Amygdala (tissue), 56 donors: Measurements from ENCODE around the gene MCCC2.
"Not testable (repeated sequence)": the region's sequence is repeated elsewhere in the genome, so short reads cannot be mapped to it uniquely, and the experiment has no call there.

Experiments used
- DNase-seq, 56 donors: peaks; one replicate each; lab custom pipeline; 2025; lab: John Stamatoyannopoulos, UW

MCCC2 gene

DNA sequence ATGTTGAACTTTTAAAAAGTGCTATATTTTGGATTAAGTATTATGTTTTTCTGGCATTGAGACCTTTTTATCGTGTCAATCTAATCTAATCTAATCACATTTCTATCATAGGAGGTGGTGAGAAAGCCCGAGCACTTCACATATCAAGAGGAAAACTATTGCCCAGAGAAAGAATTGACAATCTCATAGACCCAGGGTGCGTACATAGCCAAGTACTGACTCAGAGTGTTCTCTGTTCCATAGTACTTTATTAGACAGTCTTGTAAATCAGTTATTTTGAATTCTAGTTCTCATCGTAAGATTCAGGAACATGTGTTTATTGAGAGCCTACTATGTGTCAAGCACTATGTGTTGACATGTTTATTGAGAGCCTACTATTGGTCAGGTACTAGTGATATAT is 9.0 kb downstream of the MCCC2 start:
- DNase-seq: no peak

- DNase-seq: no peak
Measured at GRCh38 chr5:71597001-71597400, 9.9 kb downstream of the MCCC2 start.

- DNase-seq: no peak
Measured at GRCh38 chr5:71600783-71601182, 13.6 kb downstream of the MCCC2 start.

DNA sequence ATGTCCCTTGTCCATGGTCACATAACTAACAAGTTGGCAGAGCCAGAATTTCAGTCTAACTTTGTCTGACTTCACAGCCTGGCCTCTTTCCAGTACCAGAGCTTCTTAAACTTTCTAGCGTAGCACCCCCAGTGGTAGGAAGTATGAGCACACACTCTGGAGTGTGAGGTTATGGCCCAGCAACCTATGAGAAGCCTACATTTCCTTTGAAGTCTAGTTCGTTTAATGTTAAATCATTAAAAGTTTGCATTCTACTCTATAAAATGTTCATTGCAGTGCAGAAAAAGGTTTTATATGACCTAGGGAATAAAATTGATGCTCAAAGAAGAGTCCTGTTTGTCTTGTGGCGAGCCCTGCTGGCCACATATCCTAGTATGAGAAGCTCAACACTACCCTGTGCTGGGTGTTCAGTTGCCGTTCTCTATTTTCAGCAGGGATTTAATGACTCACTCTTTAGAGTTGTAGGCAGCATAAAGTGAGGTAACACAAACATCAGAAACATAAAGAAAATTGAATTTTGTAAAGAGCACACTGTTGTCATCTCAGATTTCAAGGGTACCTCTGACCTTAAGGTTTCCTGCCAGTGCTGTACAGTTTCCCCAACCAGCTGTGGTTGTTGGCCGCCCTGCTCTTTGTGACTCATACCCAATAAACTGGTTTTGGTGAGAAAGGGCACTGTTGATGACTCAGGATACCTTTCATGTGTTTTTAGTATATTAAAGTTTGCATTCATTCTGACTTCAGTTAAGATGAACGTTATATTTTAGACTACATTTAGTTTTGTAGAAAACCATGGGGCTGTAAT is 14.3 kb downstream of the MCCC2 start:
- peak in 11 of 56 donors; percentile 0 to 16 (median 10) for DNase-seq

- DNase-seq: not testable (repeated sequence)
Measured at GRCh38 chr5:71609916-71610315, 22.8 kb downstream of the MCCC2 start.

DNA sequence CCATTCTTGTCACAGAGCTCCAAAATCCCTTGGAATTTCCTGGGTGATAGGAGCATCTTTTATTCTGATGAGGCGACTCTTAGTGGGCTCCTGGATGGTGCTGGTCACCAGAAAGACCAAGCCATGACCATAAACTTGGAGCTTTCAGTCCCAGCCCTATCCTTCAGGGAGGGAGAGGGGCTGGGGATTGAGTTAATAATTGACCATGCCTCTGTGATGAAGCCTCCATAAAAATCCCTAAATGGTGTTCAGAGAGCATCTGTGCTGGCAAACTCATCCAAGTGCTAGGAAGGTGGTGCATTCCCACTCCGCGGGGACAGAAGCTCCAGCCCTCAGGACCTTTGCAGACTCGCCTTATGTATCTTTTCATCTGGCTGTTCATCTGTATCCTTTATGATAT is 28.7 kb downstream of the MCCC2 start:
- DNase-seq: no peak

GRCh38 chr5:71620630-71621029 is 33.5 kb downstream of the MCCC2 start:
- no peak for DNase-seq

DNA sequence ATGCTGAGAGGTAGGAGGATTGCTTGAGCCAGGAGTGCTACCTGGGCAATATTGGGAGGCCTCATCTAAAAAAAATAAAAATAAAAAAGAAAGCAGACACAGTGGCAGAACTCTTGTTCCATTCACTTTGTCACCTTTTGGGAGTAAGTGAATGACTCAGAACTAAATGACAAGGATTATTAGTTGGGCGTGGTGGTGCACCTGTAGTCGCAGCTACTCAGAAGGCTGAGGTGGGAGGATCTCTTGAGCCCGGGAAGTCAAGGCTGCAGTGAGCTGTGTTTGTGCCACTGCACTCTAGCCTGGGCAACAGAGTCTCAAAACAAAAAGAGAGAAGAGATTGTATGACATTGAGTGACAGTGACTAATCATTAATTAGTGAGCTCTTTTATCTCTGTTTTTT is 34.1 kb downstream of the MCCC2 start:
- no peak for DNase-seq

- no peak for DNase-seq
Measured at GRCh38 chr5:71621741-71622140, 34.6 kb downstream of the MCCC2 start.

GRCh38 chr5:71623221-71623794 is 36.2 kb downstream of the MCCC2 start:
- DNase-seq: peak in 27 of 56 donors; percentile 2 to 70 (median 12)

- peak in 1 of 56 donors; percentile 1 for DNase-seq
Measured at GRCh38 chr5:71629950-71630349, 42.8 kb downstream of the MCCC2 start.

DNA sequence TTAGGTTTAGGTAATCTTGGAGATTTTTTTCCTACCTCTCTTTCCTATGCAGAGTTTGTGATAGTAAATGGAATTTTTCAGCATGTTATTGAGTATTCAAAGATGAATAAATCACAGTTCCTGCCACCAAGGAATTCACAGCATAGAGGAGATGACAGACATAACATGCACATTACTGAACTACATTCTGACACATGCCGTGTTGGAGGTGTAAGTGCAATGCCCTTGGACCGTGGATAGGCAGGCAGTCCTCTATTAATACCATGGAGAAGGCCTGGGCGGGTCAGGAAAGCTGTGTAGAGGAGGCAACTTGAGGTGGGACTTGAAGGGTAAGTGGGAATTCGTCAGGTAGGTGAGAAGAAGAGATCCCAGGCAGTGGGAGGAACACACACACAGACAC is 43.9 kb downstream of the MCCC2 start:
- no peak for DNase-seq

DNA sequence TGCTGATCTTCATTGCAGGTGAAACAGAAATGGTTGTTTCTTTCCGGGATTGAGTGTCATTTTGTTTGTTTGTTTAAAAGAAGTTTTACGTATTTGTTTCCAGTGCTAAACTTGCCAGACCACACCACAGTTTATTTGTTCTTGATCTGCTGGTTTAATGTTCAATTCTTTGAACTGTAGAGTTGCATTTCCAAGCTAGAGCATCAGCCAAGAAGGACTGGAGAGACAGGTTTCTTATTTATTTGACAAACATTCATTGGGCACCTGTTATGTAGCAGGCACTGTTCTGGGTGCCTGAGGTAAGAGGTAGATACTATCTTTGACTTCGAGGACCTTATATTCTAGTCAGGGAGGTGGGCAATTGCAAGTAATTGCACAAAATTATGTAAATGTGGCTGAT is 45.0 kb downstream of the MCCC2 start:
- DNase-seq: no peak

GRCh38 chr5:71633255-71634155 is 46.4 kb downstream of the MCCC2 start:
- no peak for DNase-seq

- no peak for DNase-seq
Measured at GRCh38 chr5:71637133-71637532, 50.0 kb downstream of the MCCC2 start.

- no peak for DNase-seq
Measured at GRCh38 chr5:71640408-71640807, 53.3 kb downstream of the MCCC2 start.

GRCh38 chr5:71645030-71645429 is 57.9 kb downstream of the MCCC2 start:
- no peak for DNase-seq

GRCh38 chr5:71650940-71651339 is 63.8 kb downstream of the MCCC2 start:
- DNase-seq: not testable (repeated sequence)

DNA sequence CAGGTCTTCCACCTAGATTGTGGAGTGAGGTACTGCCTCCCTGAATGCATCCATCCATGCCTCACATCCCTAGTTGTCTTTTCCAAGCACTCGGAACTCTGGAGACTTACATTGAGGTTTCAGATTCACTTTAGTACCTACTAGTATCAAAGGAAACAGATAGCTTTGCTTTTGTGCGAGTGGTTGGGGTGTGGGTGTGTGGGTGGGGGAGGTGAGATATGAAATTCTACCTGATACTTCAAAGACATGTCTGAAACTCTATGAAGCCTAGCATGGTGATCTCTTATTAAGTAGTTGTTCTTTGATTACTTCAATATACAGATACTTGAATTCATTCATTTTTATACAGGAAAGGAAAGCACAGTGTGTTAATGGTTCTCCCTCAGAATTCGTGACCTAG is 64.4 kb downstream of the MCCC2 start:
- DNase-seq: no peak

- no peak for DNase-seq
Measured at GRCh38 chr5:71652349-71652748, 65.2 kb downstream of the MCCC2 start.
